ENCODE measurements around the gene SACM1L. TPM values are rescaled to one million over a fixed set of nuclear protein-coding genes. Genes with fewer than 3 reads are reported as not detected.

Gene SACM1L
- total and polyA plus RNA-seq, 2 of the 13 experiments (the other 11 are each of a cell fraction or from before 2014, with no cell fraction given), result 15.1 to 27.8 TPM

DNA sequence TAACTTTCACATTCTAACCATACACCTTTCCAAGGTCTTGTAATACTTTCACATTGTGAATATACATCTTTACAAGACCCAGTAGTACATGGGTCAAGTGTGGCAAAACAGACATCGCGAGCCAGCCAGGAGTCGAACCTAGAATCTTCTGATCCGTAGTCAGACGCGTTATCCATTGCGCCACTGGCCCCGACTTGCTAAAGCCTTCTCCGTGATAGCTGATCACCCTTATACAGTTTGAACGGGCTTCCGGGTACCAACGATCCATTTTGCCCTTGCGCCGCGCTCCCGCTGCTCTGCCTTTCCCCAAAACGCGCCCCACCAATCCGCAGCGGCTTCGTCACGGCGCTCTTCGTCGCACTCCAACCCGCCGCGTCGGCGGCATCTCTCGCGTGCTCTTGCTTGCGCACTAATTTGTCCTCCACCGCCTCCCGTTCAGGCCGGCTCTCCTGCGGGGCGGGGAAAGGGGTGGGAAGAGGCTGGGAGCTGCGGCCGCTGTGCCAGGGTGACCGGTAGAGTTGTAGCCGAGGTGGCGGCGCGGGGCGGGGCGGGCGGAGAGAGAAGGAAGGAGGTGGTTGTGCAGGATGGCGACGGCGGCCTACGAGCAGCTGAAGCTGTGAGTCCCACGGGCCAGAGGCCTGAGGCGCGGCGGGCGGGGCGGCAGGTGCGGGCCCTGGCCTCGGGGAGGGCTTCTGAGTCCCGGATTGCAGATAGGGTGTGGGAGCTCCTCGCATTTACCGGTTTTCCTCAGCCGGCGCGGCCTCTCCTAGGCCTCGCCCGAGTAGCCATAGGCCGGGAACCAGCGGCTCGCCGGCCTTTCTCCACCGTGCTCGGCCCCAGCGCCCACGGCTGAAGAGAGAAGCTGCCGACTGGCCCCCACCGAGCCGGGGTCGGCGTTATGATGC lies at the start of gene SACM1L (continued):
- TF ChIP-seq, protein P1, sequence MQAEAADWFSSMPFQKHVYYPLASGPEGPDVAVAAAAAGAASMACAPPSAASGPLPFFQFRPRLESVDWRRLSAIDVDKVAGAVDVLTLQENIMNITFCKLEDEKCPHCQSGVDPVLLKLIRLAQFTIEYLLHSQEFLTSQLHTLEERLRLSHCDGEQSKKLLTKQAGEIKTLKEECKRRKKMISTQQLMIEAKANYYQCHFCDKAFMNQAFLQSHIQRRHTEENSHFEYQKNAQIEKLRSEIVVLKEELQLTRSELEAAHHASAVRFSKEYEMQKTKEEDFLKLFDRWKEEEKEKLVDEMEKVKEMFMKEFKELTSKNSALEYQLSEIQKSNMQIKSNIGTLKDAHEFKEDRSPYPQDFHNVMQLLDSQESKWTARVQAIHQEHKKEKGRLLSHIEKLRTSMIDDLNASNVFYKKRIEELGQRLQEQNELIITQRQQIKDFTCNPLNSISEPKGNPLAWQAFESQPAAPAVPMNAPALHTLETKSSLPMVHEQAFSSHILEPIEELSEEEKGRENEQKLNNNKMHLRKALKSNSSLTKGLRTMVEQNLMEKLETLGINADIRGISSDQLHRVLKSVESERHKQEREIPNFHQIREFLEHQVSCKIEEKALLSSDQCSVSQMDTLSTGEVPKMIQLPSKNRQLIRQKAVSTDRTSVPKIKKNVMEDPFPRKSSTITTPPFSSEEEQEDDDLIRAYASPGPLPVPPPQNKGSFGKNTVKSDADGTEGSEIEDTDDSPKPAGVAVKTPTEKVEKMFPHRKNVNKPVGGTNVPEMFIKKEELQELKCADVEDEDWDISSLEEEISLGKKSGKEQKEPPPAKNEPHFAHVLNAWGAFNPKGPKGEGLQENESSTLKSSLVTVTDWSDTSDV (CRISPR knock-in tag; IDR thresholded peaks at IDR 0.05), result peak; percentile 15; the same call in 1 of the 2 replicates
- TF ChIP-seq YEATS4 (CRISPR knock-in tag; IDR thresholded peaks at IDR 0.05; ENCODE audit: borderline replicate concordance) (peak; percentile 75), ZNF354B (CRISPR knock-in tag; IDR thresholded peaks at IDR 0.05) (no peak), MTA3 (CRISPR knock-in tag; IDR thresholded peaks at IDR 0.05) (no peak), ZNF256 (CRISPR knock-in tag; conservative IDR thresholded peaks at IDR 0.05) (peak; percentile 96), BCL6 (CRISPR knock-in tag; IDR thresholded peaks at IDR 0.05) (peak; percentile 6; the same call in 1 of the 2 replicates), CAMTA2 (CRISPR knock-in tag; IDR thresholded peaks at IDR 0.05; ENCODE audit: borderline replicate concordance) (no peak; the same call in 1 of the 2 replicates), RFXAP (CRISPR knock-in tag; IDR thresholded peaks at IDR 0.05; ENCODE audit: borderline replicate concordance) (peak; percentile 97), BRD4 (CRISPR knock-in tag; IDR thresholded peaks at IDR 0.05) (peak; percentile 66; the same call in 1 of the 2 replicates), FOSL2 (CRISPR knock-in tag; IDR thresholded peaks at IDR 0.05) (peak; percentile 63), TCF7L2 (IDR thresholded peaks at IDR 0.05; ENCODE audit: low read depth, low read length) (no peak), ZBTB38 (CRISPR knock-in tag; IDR thresholded peaks at IDR 0.05) (peak; percentile 66), ZNF703 (CRISPR knock-in tag; IDR thresholded peaks at IDR 0.05; ENCODE audit: borderline replicate concordance) (peak; percentile 41; the same call in 1 of the 2 replicates), SRY (CRISPR knock-in tag; IDR thresholded peaks at IDR 0.05) (peak; percentile 91), GLI4 (CRISPR knock-in tag; IDR thresholded peaks at IDR 0.05; ENCODE audit: borderline replicate concordance) (peak; percentile 52; the same call in 1 of the 2 replicates), ZNF558 (CRISPR knock-in tag; IDR thresholded peaks at IDR 0.05; ENCODE audit: borderline replicate concordance) (no peak; the same call in 1 of the 2 replicates), ATRX (CRISPR knock-in tag; IDR thresholded peaks at IDR 0.05; ENCODE audit: borderline replicate concordance) (no peak), KDM5B (CRISPR knock-in tag; IDR thresholded peaks at IDR 0.05; ENCODE audit: borderline replicate concordance) (peak; percentile 68; the same call in 1 of the 2 replicates), ZKSCAN8 (CRISPR knock-in tag; IDR thresholded peaks at IDR 0.05; ENCODE audit: borderline replicate concordance) (peak; percentile 60; the same call in 1 of the 2 replicates)
- TF ChIP-seq, protein P2, sequence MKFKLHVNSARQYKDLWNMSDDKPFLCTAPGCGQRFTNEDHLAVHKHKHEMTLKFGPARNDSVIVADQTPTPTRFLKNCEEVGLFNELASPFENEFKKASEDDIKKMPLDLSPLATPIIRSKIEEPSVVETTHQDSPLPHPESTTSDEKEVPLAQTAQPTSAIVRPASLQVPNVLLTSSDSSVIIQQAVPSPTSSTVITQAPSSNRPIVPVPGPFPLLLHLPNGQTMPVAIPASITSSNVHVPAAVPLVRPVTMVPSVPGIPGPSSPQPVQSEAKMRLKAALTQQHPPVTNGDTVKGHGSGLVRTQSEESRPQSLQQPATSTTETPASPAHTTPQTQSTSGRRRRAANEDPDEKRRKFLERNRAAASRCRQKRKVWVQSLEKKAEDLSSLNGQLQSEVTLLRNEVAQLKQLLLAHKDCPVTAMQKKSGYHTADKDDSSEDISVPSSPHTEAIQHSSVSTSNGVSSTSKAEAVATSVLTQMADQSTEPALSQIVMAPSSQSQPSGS (CRISPR knock-in tag; IDR thresholded peaks at IDR 0.05), result peak; percentile 25; the same call in 1 of the 2 replicates
- TF ChIP-seq, protein P3, sequence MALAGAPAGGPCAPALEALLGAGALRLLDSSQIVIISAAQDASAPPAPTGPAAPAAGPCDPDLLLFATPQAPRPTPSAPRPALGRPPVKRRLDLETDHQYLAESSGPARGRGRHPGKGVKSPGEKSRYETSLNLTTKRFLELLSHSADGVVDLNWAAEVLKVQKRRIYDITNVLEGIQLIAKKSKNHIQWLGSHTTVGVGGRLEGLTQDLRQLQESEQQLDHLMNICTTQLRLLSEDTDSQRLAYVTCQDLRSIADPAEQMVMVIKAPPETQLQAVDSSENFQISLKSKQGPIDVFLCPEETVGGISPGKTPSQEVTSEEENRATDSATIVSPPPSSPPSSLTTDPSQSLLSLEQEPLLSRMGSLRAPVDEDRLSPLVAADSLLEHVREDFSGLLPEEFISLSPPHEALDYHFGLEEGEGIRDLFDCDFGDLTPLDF (CRISPR knock-in tag; IDR thresholded peaks at IDR 0.05), result peak; percentile 81
- TF ChIP-seq, protein P4, sequence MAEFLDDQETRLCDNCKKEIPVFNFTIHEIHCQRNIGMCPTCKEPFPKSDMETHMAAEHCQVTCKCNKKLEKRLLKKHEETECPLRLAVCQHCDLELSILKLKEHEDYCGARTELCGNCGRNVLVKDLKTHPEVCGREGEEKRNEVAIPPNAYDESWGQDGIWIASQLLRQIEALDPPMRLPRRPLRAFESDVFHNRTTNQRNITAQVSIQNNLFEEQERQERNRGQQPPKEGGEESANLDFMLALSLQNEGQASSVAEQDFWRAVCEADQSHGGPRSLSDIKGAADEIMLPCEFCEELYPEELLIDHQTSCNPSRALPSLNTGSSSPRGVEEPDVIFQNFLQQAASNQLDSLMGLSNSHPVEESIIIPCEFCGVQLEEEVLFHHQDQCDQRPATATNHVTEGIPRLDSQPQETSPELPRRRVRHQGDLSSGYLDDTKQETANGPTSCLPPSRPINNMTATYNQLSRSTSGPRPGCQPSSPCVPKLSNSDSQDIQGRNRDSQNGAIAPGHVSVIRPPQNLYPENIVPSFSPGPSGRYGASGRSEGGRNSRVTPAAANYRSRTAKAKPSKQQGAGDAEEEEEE (CRISPR knock-in tag; IDR thresholded peaks at IDR 0.05; ENCODE audit: borderline replicate concordance), result peak; percentile 94; the same call in 1 of the 2 replicates
